Measurements from ENCODE around the gene BUB1.

DNA sequence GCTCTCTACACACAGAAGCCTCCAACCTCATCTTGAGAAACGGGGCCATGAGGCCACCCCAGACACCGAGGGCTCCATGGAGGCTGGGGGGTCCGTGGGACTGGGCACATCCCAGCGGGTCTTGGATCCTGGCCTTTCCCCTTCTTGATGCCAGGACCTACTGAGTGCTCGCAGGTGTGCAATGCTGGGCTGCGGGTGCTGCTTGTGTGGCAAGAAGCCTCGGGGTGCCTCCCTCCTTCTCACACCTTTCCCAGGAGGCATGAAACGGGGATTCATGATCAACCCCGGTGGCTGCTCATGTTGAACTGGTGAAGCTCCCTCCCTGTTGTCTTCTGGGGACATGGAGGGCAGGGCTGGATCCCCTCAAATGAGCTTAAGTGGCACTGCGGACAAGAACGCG is 2.0 kb upstream of the BUB1 start:
- no peak for TF ChIP-seq ZNF184 (CRISPR knock-in tag; IDR thresholded peaks at IDR 0.05)
- no peak for TF ChIP-seq ZBTB11 (CRISPR knock-in tag; IDR thresholded peaks at IDR 0.05)

Data from K562 (cell line).